Measurements from ENCODE around the gene NCAM1. TPM values are rescaled to one million over a fixed set of nuclear protein-coding genes. Genes with fewer than 3 reads are reported as not detected.

Gene NCAM1
- total RNA-seq, 1 experiment from 2014 or later: 0.22 TPM

DNA sequence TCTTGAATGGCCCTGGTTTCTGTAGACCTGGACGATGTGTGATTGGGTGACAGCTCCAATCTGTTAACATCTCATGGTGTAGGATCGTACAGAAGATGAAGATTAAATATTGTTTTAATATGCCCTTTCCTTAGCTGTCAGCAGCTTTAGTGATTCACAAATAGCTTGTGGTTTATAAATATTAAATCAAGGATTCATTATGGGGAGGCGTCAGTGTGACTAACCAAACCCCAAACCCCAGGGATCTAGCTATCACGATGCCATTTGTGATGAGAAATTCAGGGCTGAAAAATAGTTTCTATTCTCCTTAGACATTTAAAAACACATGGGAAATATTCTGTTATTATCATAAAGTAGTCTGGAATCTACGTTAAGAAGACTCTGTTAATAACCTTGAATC, 73.4 kb downstream of the NCAM1 start:
- ATAC-seq (no peak), DNase-seq (ENCODE audit: low read depth, low spot score) (no peak)
- Histone ChIP-seq H2AFZ (ENCODE audit: low read depth, low read length, poor library complexity, severe bottlenecking) (no peak overlapping the region), H3K36me3 (ENCODE audit: control insufficient read depth in 1 of 2, insufficient read depth in 2 of 2, low read length in 2 of 2) (no peaks in the 10 kb centered on the region), H3K4me3 (replicated peaks in 1 of 2; ENCODE audit: low read depth in 1 of 2, low read length in 2 of 2) (no peak overlapping the region), H3K9me2 (ENCODE audit: insufficient read depth) (no peaks in the 10 kb centered on the region), H3K27ac (ENCODE audit: low read depth, low read length) (no peak overlapping the region), H3K4me2 (ENCODE audit: low read length) (no peak overlapping the region), H3K79me2 (ENCODE audit: insufficient read depth, low read length) (no peaks in the 10 kb centered on the region), H3K27me3 (ENCODE audit: insufficient read depth, low read length) (peaks cover 17% of the 10 kb centered on the region; the same call in 1 of the 2 replicates), H3K9me3 (ENCODE audit: control insufficient read depth in 1 of 2, insufficient read depth in 1 of 2, low read depth in 1 of 2, low read length in 2 of 2) (no peaks in the 10 kb centered on the region), H4K20me1 (ENCODE audit: insufficient read depth) (no peaks in the 10 kb centered on the region; the same call in 1 of the 2 replicates), H3K9ac (ENCODE audit: low read length) (no peak overlapping the region), H3K4me1 (ENCODE audit: control insufficient read depth in 1 of 2, insufficient read depth in 2 of 2, low read length in 2 of 2) (no peaks in the 10 kb centered on the region)
- TF ChIP-seq SP1 (IDR thresholded peaks at IDR 0.05; ENCODE audit: low read depth) (no peak), CBX3 (IDR thresholded peaks at IDR 0.05; ENCODE audit: low read depth) (no peak), EZH2 (IDR thresholded peaks at IDR 0.05) (no peak), FOSL1 (IDR thresholded peaks at IDR 0.05; ENCODE audit: low read depth) (no peak), EZH2phosphoT487 (IDR thresholded peaks at IDR 0.05; ENCODE audit: borderline replicate concordance) (no peak), SIN3A (IDR thresholded peaks at IDR 0.05; ENCODE audit: low read depth) (no peak), YY1 (IDR thresholded peaks at IDR 0.05; ENCODE audit: extremely low read depth, insufficient replicate concordance, low read depth, low read length) (no peak), JUND (IDR thresholded peaks at IDR 0.05) (no peak)
- TF ChIP-seq, protein P1, sequence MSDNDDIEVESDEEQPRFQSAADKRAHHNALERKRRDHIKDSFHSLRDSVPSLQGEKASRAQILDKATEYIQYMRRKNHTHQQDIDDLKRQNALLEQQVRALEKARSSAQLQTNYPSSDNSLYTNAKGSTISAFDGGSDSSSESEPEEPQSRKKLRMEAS (IDR thresholded peaks at IDR 0.05): no peak
- TF ChIP-seq, protein P2, sequence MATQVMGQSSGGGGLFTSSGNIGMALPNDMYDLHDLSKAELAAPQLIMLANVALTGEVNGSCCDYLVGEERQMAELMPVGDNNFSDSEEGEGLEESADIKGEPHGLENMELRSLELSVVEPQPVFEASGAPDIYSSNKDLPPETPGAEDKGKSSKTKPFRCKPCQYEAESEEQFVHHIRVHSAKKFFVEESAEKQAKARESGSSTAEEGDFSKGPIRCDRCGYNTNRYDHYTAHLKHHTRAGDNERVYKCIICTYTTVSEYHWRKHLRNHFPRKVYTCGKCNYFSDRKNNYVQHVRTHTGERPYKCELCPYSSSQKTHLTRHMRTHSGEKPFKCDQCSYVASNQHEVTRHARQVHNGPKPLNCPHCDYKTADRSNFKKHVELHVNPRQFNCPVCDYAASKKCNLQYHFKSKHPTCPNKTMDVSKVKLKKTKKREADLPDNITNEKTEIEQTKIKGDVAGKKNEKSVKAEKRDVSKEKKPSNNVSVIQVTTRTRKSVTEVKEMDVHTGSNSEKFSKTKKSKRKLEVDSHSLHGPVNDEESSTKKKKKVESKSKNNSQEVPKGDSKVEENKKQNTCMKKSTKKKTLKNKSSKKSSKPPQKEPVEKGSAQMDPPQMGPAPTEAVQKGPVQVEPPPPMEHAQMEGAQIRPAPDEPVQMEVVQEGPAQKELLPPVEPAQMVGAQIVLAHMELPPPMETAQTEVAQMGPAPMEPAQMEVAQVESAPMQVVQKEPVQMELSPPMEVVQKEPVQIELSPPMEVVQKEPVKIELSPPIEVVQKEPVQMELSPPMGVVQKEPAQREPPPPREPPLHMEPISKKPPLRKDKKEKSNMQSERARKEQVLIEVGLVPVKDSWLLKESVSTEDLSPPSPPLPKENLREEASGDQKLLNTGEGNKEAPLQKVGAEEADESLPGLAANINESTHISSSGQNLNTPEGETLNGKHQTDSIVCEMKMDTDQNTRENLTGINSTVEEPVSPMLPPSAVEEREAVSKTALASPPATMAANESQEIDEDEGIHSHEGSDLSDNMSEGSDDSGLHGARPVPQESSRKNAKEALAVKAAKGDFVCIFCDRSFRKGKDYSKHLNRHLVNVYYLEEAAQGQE (IDR thresholded peaks at IDR 0.05; ENCODE audit: low read depth): no peak
- BruUV-seq (replicated peaks): no TSS peak
- intact Hi-C loops (cut with micrococcal nuclease): no loop called here
- CTCF ChIA-PET: no interaction called here
- POLR2A ChIA-PET: no interaction called here
- RAD21 ChIA-PET (ENCODE audit: low non-redundant PET in 1 of 2, low total read pairs in 2 of 2, uncharacterized antibody in 2 of 2, unreplicated experiment in 2 of 2): no interaction called here
